ENCODE measurements around the gene HELZ2.

Gene HELZ2

DNA sequence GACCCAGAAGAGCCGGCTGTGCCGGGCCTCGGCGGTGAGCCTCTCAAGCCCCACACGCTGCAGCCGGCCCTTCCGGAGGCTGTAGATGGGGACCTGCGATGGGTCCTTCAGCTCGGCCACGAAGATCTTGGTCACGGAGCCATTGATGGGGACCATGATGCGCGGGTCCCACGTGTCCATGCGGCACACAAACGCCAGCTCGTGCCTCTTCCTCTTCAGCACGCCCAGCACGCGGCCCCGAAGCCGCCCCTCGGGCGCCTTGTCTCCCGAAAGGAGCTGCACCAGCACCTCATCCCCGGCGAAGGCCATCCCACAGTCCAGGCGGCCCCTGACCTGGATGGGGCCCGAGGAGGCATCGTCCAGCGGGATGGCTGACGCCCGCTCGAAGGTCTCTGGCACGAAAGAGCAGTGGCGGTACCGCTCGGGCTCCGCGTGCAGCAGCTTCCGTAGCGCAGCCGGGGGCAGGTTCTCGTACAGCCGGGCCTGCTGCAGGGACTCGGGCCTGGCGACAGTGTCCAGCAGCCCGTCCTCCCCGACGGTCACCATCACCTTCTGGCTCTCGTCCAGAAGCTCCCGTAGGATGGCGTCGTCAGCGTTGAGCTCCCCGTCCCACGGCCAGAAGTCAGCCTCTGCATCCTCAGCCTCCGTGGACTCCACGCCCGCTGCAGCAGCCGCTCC, 8.9 kb downstream of the HELZ2 start:
- TF ChIP-seq, protein P1, sequence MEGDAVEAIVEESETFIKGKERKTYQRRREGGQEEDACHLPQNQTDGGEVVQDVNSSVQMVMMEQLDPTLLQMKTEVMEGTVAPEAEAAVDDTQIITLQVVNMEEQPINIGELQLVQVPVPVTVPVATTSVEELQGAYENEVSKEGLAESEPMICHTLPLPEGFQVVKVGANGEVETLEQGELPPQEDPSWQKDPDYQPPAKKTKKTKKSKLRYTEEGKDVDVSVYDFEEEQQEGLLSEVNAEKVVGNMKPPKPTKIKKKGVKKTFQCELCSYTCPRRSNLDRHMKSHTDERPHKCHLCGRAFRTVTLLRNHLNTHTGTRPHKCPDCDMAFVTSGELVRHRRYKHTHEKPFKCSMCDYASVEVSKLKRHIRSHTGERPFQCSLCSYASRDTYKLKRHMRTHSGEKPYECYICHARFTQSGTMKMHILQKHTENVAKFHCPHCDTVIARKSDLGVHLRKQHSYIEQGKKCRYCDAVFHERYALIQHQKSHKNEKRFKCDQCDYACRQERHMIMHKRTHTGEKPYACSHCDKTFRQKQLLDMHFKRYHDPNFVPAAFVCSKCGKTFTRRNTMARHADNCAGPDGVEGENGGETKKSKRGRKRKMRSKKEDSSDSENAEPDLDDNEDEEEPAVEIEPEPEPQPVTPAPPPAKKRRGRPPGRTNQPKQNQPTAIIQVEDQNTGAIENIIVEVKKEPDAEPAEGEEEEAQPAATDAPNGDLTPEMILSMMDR (IDR thresholded peaks at IDR 0.05) = no peak
- no peak for TF ChIP-seq ZFX (IDR thresholded peaks at IDR 0.05; ENCODE audit: borderline replicate concordance)
- H3K27ac ChIP-seq = no peak overlapping the region

DNA sequence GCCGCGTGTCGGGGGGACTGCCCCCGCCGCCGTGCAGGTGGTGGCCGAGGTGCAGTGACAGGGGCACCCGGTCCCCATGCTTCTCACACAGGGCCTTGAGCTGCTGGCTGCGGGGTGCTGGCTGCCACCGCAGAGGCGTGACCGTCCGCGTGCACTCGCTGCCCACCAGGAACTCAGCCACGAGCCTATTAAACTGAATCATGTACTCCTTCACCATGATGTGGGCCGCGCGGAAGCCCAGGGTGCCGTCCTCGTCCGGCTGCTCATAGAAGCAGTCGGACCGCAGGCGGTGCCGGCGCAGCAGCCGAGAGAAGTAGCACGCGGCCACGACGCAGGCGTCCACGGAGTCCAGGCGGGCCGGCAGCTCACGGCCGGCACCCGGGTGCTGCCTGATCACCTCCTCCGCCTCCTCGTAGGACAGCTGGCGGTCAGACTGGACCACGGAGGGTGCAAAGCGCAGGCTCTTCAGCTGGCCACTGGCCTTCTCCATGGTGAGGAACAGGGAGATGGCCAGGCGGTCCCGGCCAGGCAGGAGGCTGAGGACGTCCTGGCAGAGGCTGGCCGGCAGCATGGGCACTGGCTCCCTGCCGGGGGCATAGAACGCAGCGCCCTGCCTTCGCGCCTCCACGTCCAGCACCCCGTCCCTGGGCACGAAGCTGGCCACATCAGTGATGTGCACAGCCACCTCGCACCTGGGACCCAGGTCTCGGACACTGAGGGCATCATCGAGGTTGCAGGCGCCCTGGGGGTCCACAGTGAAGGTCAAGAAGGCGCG, 9.8 kb downstream of the HELZ2 start:
- TF ChIP-seq, protein P1 (IDR thresholded peaks at IDR 0.05) = no peak
- no peak for TF ChIP-seq ZFX (IDR thresholded peaks at IDR 0.05; ENCODE audit: borderline replicate concordance)

DNA sequence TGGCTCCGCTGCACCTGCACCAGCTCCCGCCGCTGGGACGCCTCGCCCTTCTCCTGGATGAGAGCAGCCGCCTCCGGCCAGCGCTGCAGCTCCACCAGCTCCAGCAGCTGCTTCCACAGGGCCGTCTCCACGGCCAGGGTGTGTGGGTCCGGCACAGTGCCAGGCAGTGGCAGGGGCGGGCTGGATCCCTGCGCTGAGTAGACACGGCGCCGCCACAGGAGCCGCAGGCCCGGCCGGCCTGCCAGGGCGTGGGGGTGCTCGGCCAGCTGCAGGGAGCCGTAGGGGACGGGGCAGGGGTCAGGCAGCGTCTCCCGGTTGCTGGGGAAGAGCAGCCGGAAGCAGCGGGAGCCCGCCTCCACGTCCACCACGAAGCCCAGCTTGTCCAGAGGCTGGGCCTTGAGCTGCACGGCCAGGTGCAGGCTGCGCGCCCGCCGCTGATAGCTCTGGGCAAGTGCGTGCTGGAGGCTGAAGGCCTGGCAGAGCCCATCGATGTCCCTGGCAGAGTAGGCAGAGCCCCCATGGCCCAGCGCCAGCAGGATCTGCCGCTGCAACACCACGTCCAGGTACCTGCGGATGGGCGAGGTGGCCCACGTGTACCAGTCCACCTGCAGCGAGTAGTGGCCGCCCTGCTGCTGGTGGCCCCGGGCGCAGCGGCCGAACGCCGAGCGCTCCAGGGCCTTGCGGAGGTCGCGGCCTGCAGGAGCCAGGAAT, 10.7 kb downstream of the HELZ2 start:
- no peak overlapping the region for H3K27ac ChIP-seq
- TF ChIP-seq, protein P1 (IDR thresholded peaks at IDR 0.05) = no peak
- TF ChIP-seq ZFX (IDR thresholded peaks at IDR 0.05; ENCODE audit: borderline replicate concordance) = no peak

More for the DNA sequence above, 9.8 kb downstream of the HELZ2 start:
- no peak overlapping the region for H3K27ac ChIP-seq

DNA sequence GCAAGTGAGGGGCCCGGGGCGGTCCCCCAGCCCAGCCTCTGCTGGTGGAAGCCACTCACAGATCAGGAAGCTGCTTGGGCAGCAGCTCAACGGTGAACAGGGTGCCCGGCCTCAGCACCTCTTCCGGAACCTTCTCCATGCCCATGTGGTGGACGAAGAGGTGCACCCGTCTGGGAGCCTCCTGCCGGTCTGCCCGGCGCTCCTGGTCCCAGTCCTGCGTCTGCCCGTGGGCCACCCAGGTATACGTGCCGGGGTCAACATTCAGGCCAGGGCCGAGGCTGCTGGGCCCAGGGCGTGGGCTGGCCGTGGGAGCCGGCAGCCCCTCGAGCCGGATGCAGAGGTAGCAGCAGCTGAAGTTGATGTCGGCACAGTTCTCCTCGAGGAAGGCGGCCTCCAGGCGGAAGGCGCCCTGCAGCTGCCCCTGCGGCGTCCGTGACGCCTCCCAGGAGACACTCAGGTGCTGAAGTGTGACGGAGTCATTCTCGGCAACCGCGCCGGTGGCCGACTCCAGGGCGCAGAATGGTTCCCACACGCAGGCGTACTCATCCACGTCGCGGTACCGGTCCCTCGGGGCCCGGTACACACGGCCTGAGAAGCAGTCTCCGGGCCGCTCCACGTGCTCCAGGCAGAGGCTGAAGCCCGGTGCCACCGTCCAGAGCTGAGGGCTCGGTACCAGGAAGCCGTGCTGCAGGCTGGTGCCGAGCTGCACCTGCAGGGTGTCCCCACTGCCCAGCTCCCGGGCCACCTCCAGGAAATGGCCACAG, 11.4 kb downstream of the HELZ2 start:
- no peak overlapping the region for H3K27ac ChIP-seq
- TF ChIP-seq, protein P1 (IDR thresholded peaks at IDR 0.05) = no peak
- no peak for TF ChIP-seq ZFX (IDR thresholded peaks at IDR 0.05; ENCODE audit: borderline replicate concordance)

DNA sequence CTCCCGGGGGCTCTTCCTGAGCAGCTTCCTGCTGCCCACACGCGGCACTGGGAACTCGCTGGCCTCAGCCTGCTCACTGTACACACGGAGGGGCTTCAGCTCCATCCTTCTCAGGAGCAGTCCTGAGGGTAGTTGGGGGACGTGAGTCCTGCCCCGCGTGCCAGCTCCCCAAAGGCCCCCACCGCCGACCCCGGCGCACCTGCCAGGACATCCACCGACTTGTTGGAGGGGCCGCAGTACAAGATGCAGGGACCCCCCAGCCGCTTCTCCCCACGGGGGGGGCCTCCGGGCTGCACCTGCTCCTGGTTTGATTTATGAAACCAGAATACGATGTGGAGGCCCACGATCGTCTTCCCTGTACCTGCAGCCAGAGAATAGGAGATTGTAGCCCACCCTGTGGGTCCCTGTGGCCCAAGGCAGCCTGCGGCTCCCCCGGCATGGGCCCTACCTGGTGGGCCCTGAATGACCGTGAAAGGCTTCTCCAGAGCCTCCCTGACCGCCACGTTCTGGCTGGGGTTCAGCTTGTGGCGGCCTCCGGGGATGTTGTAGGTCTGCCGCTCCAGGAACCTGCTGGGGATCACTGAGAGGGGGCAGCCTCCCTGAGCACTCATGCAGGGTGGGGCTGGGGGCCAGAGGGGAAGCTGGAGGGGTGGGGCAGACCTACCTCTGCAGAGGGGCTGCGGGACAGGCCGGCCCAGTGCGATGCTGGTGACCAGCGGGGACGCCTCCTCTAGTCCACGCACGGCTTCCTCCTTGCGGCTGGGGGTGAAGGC, 12.2 kb downstream of the HELZ2 start:
- no peak overlapping the region for H3K27ac ChIP-seq
- TF ChIP-seq, protein P1 (IDR thresholded peaks at IDR 0.05) = no peak
- no peak for TF ChIP-seq ZFX (IDR thresholded peaks at IDR 0.05; ENCODE audit: borderline replicate concordance)

DNA sequence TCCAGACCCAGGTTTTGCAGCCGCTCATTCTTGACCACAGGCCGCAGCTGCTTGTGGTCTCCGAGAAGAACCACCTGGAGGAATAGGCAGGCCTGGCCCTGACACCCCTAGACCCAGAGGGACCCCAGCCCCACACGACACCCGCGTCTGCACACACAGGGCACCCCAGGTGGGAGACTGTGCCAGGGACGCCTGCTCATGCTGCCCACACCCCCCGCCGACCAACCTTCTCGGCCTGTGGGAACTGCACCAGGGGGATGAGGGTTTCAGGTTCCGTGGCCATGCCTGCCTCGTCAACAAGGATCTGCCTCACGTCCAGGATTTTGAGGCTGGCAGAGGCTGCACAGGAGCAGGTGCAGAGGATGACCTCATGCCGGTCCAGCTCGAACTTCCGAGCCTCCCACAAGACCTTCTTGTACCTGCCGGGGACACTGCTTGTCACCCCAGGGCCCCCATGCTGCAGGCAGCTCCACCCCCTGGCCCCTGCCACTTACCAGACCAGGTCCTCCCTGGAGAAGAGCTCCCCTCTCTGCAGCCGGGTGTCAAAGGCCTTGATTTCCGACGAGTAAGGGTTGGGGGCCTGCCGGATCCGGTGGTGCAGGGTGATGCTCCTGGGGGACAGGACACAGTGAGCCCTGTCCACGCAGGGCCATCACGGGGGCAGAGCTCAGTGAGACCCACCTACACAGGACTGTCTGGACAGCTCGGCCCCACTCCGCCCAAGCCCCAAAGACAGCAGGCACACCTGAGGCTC, 13.0 kb downstream of the HELZ2 start:
- no peak for TF ChIP-seq ZFX (IDR thresholded peaks at IDR 0.05; ENCODE audit: borderline replicate concordance)
- TF ChIP-seq, protein P1 (IDR thresholded peaks at IDR 0.05) = no peak
- H3K27ac ChIP-seq = no peak overlapping the region
